NCI-H2029 (cell line): ENCODE measurements around the gene DPYSL5.
"Not testable (repeated sequence)": the region's sequence is repeated elsewhere in the genome, so short reads cannot be mapped to it uniquely, and the experiment has no call there.

Source experiments
- DNase-seq: peaks from one replicate; lab custom pipeline; 2025; lab: John Stamatoyannopoulos, UW

DPYSL5 gene

DNA sequence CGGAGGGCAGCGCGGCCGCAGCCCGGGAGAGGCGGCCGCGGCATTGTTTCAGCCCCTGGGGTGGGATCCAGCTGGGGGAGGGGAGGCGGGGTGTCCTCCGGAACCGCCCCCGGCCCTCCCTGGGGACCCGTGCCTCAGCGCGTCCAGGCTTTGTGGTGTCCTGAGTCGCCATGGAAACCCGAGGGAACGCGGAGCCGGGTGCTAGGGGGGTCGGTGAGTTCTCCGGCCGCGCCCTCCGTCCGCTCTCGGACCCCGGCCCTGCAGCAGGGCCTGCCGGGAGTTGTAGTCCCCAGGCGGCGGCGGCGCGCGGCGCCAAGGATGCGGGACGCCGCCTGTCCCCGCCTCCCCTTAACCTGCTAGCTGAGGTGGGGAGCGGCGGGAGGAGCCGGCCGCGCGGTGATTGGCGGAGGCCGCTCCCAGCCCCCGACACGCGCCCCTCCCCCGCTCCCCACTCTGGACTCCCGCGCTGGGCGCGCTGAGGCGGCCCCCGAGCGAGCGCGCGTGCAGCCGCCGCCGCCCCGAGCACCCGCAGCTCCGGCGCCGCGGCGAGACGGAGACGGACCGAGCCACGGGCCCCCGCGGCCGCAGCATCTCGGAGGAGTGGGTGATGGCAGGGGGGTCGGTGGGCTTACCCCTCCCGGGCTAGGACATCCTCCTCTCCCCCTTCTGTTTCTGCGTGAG lies at the start of gene DPYSL5:
Gene DPYSL5 (plus strand): TSS at position 478 of the 681 bp plus-strand sequence. CDS start 50,368 bp downstream, outside the sequence.
- DNase-seq: no peak

DNA sequence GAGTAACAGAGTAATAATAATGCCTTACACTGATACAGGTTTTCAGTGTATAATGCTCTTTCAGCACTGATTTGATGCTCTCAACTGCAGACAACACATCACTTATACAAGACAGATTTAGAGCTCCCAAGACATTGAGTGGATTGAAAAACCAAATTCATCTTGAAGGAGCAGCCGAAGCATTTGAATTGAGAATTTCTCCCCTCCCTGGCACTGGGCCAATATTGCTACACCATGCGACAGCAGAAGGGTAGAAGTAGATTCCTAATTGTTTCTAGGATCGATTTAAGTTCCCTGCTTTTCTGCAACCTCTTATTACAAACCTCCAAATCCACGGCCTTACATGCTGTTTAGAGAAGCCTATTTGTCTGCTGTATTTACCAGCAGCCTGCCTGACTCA lies 46.6 kb upstream of the DPYSL5 start:
- DNase-seq: no peak

GRCh38 chr2:26801796-26802195 lies 46.1 kb upstream of the DPYSL5 start:
- no peak for DNase-seq

DNA sequence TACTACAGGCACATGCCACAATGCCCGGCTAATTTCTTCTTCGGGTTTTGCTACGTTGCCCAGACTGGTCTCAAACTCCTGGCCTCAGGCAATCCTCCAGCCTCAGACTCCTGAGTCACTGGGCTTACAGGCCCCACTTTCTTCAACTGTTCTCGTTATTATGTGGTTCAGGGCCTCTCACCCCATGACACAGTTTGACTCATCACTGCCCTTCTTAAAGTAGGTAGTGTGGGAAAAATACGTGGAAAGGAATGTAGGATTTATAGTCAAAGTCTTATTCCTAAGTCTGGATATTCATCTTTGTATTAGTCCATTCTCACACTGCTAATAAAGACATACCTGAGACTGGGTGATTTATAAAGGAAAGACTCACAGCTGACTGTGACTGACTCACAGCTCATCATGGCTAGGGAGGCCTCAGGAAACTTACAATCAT lies 42.7 kb upstream of the DPYSL5 start:
- no peak for DNase-seq

- DNase-seq: no peak
Observed at GRCh38 chr2:26807788-26808460, 40.0 kb upstream of the DPYSL5 start.

DNA sequence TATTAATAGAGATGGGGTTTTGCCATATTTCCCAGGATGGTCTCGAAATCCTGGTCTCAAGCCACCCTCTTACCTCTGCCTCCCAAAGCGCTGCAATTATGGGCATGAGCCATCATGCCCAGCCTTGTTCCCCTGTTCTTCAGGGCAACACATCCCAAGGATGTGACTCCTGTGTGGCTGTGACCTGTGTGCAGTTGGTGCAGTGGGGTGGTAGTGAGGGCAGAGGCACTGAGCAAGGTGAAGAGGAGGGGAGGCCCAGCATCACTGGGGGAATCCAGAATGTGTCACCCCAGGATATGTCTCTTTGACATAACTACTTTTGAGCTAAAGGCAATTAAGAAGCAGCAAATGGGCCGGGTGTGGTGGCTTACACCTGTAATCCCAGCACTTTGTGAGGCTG lies 38.7 kb upstream of the DPYSL5 start:
- no peak for DNase-seq

DNA sequence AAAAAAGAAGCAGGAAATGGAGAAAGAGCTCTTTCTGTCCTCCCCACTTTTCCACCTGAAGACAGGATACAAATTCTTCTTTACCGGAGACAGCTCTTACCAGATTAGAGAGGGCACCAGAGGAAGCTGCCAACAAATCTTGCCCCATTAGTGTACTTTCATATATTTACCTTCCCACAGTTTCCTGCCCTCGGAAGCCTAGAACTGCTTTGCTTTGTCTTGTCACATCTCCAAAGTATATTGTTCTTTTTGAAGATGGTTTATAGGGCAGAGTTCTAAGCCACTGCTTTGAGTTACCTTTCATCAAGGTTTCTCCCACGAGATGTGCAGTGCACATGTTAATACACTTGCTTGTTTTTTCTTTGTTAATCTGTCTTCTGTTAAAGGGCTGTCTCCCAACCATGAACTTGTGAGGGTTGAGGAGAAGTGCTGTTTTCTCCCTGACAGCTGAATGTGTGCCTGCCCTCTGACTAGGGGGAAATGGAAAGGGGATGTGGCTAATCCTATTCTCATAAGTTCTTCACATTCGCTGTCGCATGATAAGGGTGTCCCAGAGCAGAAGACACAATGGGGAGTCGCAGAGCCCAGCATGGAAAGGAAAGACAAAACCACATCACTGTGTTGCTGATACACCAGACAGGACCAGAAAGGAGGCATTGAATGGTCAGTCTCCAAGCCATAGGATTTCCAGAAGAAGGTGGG lies 37.9 kb upstream of the DPYSL5 start:
- no peak for DNase-seq

DNA sequence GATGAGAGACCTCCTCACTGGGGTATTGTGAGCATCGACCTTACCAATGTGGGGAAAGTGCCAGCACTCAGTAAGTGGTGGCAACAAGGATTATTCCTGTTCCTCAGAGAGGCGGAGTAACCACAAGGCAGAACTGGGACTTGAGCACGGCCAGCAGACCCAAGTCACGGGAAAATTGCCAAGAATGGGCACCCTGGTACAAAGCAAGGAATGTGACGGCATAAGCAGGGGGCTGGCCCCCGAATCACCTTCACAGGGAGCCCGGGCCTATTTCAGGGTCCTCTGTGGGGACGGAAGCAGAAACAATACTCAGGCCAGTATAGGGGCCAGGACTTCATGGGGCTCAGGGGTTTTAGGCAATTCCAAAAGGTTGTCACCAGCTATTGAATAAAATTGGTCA lies 36.7 kb upstream of the DPYSL5 start:
- DNase-seq: no peak

DNA sequence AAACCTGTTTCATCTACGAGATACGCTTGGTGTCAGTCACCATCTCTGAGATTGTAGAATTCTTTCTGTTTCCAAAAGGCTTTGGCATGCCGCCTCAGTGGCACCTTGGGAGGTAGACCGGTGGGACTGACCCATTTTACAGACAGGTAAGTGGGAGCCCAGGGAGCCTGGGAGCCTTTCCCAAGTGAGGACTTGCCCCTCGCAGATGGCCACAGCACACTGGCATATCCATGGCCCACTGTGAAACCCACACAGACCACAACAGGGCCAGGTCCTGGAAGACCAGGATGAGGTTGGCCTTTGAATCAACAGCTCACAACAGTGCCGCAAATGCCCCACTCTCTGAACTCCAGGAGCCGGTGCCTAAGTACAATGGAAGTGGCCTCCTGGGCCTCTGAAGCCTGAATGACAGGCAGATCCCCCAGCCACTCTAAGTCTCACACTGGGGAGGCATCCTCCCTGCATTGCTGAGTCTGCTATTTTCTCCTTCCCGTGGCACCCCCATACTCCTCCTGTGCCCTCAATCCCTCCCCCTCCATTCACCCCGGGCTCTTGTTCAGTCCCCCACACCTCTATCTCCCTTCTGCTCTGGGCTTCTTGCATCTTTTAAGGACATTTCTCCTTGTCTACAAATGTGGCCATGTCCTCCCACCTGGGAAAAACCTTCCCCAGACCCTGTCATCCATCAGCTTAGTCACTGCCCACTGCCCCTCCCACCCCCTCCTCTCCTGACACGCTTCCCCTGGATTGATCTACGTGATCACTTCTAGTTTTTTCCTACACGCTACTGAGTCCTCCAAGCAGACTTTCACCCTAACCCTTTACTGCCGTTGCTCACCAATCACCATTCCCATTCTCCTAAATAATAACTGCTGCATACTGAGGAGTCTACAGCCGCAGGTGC lies 35.9 kb upstream of the DPYSL5 start:
- no peak for DNase-seq

DNA sequence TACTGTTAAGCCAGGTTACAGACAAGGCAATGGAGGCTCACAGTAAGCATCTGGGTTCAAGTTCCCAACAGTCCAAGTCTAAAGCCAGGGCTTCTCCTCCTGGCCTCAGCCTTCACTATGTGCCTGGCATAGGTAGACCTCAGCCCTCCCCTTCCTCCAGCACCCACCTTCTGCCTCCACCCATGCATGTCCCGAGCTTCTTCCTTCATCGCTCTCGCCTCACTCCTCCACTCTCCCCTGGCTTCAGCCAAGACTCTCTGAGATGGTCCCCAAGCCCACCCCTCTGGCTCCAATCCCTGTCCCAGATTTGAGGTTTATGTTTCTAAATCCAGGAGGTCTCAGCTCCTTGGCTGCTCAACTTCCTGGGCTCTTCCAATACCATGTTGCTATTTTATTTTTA lies 35.2 kb upstream of the DPYSL5 start:
- no peak for DNase-seq

DNA sequence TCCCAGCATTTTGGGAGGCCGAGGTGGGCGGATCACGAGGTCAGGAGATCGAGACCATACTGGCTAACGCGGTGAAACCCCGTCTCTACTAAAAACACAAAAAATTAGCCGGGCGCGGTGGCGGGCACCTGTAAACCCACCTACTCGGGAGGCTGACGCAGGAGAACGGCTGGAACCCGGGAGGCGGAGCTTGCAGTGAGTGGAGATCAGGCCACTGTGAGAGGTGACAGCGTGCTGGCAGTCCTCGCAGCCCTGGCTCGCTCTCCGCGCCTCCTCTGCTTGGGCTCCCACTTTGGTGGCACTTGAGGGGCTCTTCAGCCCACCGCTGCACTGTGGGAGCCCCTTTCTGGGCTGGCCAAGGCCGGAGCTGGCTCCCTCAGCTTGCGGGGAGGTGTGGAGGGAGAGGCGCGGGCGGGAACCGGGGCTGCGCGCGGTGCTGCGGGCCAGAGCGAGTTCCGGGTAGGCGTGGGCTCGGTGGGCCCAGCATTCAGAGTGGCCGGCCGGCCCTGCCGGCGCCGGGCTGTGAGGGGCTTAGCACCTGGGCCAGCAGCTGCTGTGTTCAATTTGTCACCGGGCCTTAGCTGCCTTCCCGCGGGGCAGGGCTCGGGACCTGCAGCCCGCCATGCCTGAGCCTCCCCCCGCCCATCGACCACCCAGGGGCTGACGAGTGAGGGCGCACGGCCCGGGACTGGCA lies 33.7 kb upstream of the DPYSL5 start:
- DNase-seq: not testable (repeated sequence)

- DNase-seq: peak; percentile 56
Observed at GRCh38 chr2:26816893-26817292, 31.0 kb upstream of the DPYSL5 start.

- no peak for DNase-seq
Observed at GRCh38 chr2:26818255-26818654, 29.7 kb upstream of the DPYSL5 start.

- no peak for DNase-seq
Observed at GRCh38 chr2:26818972-26819371, 29.0 kb upstream of the DPYSL5 start.

GRCh38 chr2:26820932-26821331 lies 27.0 kb upstream of the DPYSL5 start:
- DNase-seq: no peak

- no peak for DNase-seq
Observed at GRCh38 chr2:26822877-26823276, 25.1 kb upstream of the DPYSL5 start.

DNA sequence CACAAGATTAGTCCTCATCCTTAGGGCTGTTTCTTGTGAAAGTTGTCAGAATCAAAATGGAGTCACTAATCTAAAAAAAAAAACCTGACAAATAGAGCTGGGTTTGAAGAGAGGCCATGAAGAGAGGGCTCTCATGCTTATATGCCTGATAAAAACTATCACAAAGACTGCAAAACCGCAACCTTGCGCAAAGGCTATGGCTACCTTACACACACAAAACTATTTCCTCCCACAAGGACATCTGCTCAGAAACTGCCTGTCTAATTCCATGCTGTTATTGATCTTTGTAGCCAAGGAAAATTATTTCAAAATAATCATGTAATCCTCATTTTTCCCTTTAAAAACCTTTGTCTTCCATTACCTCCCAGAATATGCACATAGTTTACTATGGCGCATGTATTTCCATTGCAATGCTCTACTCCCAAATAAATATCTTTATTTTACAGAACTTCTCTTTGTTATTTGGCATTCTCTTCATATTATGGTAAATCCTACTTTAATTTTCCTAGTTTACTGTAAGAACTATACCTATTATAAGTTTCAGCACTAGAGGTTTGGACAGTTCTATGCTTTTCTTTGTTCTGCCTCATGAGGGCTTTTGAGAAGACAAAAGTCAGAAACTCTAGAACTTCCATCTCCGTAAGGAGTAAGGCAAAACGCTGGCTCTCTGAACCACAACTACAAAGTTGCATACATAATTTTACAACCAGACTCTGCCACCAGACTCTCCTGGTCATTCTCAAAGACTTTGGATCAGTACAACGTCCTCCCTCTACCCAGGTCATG lies 9.6 kb upstream of the DPYSL5 start:
- no peak for DNase-seq

DNA sequence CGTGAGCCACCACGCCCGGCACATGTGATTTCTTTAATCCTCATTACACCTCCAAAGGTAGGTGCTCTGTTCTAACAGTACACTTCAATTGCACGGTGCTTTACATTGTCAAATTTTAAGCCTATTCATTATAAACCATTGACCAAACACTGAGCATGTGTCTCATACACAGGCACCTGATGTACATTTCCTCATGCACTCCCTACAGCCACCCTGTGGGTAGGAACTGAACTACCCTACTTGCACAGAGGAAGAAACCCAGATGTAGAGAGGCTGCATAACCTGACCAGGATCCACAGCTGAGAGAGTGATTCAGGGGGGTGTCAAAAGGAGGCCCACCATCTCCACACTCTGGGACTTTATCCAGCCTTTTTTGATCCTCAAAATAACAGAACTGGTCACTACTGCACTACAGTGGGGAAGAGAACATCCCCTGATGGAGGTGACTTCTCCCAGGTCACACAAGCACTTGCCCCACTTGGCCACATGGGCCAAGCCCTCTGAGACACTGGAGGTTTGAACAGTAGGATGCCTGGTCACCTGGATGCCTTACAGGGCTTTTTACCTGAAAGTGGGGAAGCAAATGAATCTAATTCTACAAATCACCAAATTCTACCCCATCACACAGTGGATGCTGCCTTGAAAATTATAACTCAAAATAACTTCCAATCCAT lies 6.9 kb upstream of the DPYSL5 start:
- no peak for DNase-seq

DNA sequence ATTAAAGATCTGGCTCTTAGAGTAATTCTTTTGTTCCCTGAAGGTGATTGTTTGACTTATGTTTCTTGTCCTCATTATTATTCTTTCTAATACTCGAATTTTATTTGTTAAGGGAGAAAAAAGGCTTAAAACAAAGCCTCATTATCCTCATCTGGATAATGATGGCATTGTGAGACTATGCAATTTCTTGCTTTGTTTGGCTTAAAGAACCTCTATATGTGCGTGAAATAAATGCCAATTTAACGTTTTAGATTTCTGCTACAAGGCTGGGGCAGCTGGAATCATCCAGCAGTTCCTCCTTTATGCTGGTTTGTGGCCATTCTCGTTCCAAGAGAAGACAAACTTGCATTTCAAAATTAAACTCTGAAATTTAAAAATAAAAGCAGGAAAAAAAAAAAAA lies 4.9 kb upstream of the DPYSL5 start:
- no peak for DNase-seq

GRCh38 chr2:26845021-26845420 lies 2.9 kb upstream of the DPYSL5 start:
- no peak for DNase-seq
